ENCODE measurements around the gene CD320.
"Not testable (repeated sequence)": the region's sequence is repeated elsewhere in the genome, so short reads cannot be mapped to it uniquely, and the experiment has no call there.

The CD320 gene

DNA sequence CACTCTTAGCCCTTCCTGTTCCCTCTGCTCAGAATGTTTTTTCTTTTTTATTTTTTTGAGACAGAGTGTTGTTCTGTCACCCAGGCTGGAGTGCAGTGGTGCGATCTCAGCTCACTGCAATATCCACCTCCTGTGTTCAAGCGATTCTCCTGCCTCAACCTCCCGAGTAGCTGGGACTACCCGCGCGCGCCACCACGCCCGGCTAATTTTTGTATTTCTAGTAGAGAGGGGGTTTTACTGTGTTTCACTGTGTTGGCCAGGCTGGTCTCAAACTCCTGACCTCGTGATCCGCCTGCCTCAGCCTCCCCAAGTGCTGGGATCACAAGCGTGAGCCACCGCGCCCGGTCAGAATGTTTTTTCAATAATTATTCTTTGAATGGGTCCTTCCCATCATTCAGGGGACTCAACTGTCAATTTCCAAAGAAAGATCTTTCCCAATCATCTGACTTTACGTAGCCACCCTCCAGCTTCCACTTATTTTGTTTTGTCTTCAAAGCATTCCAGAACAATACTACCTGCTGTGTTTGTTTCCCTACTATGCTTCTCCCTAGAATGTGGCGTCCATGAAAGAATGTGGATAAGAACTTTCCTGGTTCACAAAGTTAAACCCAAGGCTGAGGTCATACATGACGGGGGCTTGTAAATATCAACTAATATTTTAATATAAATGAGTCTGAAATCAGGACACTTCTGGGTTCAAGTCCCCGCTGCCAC lies 11.8 kb upstream of the CD320 start (continued):
- TF ChIP-seq ZNF654 (tag by site-specific recombination; IDR thresholded peaks at IDR 0.05; ENCODE audit: low read depth): no peak

GRCh38 chr19:8318835-8319234 lies 10.7 kb upstream of the CD320 start:
- H3K27ac ChIP-seq (ENCODE audit: extremely low read depth, low read depth, low read length); H3K9me3 ChIP-seq (ENCODE audit: control insufficient read depth, insufficient read depth, low read depth, low read length); H3K4me1 ChIP-seq (ENCODE audit: control insufficient read depth, insufficient read depth, low read length); H3K4me3 ChIP-seq (ENCODE audit: low read depth, low read length): not testable (repeated sequence)
- ChIA-PET CTCF (interaction anchor here (0.6 to 1.1 kb wide), 2 partner anchors 50 to 58 kb away, joined by 4 to 5 read pairs; no protein-coding TSS in a partner anchor), POLR2A (interaction anchor here (0.6 to 0.7 kb wide), 4 partner anchors 81 to 808 kb away, joined by 3 to 13 read pairs (median 4); no protein-coding TSS in a partner anchor)
- H3K36me3 ChIP-seq (ENCODE audit: control insufficient read depth in 2 of 2, insufficient read depth in 1 of 2, low read length in 2 of 2): peaks cover 21 to 54% of the 10 kb centered on the region in 2 experiments
- TF ChIP-seq, protein P1, sequence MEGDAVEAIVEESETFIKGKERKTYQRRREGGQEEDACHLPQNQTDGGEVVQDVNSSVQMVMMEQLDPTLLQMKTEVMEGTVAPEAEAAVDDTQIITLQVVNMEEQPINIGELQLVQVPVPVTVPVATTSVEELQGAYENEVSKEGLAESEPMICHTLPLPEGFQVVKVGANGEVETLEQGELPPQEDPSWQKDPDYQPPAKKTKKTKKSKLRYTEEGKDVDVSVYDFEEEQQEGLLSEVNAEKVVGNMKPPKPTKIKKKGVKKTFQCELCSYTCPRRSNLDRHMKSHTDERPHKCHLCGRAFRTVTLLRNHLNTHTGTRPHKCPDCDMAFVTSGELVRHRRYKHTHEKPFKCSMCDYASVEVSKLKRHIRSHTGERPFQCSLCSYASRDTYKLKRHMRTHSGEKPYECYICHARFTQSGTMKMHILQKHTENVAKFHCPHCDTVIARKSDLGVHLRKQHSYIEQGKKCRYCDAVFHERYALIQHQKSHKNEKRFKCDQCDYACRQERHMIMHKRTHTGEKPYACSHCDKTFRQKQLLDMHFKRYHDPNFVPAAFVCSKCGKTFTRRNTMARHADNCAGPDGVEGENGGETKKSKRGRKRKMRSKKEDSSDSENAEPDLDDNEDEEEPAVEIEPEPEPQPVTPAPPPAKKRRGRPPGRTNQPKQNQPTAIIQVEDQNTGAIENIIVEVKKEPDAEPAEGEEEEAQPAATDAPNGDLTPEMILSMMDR (tag by site-specific recombination; IDR thresholded peaks at IDR 0.05): 0 out of 2 replicates have a peak, but pooled peaks have one; percentile 11
- TF ChIP-seq ZNF654 (tag by site-specific recombination; IDR thresholded peaks at IDR 0.05; ENCODE audit: low read depth) (peak; percentile 27), ZNF341 (tag by site-specific recombination; IDR thresholded peaks at IDR 0.05; ENCODE audit: low read depth) (peak; percentile 62)

GRCh38 chr19:8316351-8317125 lies 8.4 kb upstream of the CD320 start:
- ChIA-PET CTCF (interaction anchor here (0.6 kb wide), 2 partner anchors 82 to 205 kb away, joined by 3 read pairs; no protein-coding TSS in a partner anchor), POLR2A (interaction anchor here (0.6 to 0.9 kb wide), 5 partner anchors 9 to 190 kb away, joined by 3 to 5 read pairs (median 3); no protein-coding TSS in a partner anchor)
- Histone ChIP-seq H3K4me1 (ENCODE audit: control insufficient read depth, insufficient read depth, low read length) (no peaks in the 10 kb centered on the region), H3K27ac (ENCODE audit: extremely low read depth, low read depth, low read length) (no peak overlapping the region), H3K4me3 (ENCODE audit: low read depth, low read length) (no peak overlapping the region), H3K36me3 (ENCODE audit: control insufficient read depth in 2 of 2, insufficient read depth in 1 of 2, low read length in 2 of 2) (peaks cover 24 to 51% of the 10 kb centered on the region in 2 experiments; a peak in 2 of 3 replicates), H3K9me3 (ENCODE audit: control insufficient read depth, insufficient read depth, low read depth, low read length) (no peaks in the 10 kb centered on the region)
- TF ChIP-seq ZSCAN30 (tag by site-specific recombination; IDR thresholded peaks at IDR 0.05) (no peak), ZNF571 (tag by site-specific recombination; IDR thresholded peaks at IDR 0.05) (no peak), RBAK (tag by site-specific recombination; IDR thresholded peaks at IDR 0.05) (no peak), ZNF391 (tag by site-specific recombination; IDR thresholded peaks at IDR 0.05; ENCODE audit: borderline replicate concordance, low read depth) (no peak), MYNN (tag by site-specific recombination; IDR thresholded peaks at IDR 0.05; ENCODE audit: borderline replicate concordance) (no peak), REPIN1 (tag by site-specific recombination; IDR thresholded peaks at IDR 0.05; ENCODE audit: low read depth) (no peak), ZNF157 (tag by site-specific recombination; IDR thresholded peaks at IDR 0.05) (no peak), TRIM28 (IDR thresholded peaks at IDR 0.05; ENCODE audit: borderline replicate concordance, low read length) (no peak), ZNF561 (tag by site-specific recombination; IDR thresholded peaks at IDR 0.05; ENCODE audit: borderline replicate concordance) (no peak)
- TF ChIP-seq, protein P2, sequence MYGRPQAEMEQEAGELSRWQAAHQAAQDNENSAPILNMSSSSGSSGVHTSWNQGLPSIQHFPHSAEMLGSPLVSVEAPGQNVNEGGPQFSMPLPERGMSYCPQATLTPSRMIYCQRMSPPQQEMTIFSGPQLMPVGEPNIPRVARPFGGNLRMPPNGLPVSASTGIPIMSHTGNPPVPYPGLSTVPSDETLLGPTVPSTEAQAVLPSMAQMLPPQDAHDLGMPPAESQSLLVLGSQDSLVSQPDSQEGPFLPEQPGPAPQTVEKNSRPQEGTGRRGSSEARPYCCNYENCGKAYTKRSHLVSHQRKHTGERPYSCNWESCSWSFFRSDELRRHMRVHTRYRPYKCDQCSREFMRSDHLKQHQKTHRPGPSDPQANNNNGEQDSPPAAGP (tag by site-specific recombination; IDR thresholded peaks at IDR 0.05): no peak
- TF ChIP-seq, protein P3, sequence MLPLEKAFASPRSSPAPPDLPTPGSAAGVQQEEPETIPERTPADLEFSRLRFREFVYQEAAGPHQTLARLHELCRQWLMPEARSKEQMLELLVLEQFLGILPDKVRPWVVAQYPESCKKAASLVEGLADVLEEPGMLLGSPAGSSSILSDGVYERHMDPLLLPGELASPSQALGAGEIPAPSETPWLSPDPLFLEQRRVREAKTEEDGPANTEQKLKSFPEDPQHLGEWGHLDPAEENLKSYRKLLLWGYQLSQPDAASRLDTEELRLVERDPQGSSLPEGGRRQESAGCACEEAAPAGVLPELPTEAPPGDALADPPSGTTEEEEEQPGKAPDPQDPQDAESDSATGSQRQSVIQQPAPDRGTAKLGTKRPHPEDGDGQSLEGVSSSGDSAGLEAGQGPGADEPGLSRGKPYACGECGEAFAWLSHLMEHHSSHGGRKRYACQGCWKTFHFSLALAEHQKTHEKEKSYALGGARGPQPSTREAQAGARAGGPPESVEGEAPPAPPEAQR (tag by site-specific recombination; IDR thresholded peaks at IDR 0.05): no peak
- TF ChIP-seq, protein P4, sequence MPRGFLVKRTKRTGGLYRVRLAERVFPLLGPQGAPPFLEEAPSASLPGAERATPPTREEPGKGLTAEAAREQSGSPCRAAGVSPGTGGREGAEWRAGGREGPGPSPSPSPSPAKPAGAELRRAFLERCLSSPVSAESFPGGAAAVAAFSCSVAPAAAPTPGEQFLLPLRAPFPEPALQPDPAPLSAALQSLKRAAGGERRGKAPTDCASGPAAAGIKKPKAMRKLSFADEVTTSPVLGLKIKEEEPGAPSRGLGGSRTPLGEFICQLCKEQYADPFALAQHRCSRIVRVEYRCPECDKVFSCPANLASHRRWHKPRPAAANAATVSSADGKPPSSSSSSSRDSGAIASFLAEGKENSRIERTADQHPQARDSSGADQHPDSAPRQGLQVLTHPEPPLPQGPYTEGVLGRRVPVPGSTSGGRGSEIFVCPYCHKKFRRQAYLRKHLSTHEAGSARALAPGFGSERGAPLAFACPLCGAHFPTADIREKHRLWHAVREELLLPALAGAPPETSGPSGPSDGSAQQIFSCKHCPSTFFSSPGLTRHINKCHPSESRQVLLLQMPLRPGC (tag by site-specific recombination; IDR thresholded peaks at IDR 0.05): no peak

DNA sequence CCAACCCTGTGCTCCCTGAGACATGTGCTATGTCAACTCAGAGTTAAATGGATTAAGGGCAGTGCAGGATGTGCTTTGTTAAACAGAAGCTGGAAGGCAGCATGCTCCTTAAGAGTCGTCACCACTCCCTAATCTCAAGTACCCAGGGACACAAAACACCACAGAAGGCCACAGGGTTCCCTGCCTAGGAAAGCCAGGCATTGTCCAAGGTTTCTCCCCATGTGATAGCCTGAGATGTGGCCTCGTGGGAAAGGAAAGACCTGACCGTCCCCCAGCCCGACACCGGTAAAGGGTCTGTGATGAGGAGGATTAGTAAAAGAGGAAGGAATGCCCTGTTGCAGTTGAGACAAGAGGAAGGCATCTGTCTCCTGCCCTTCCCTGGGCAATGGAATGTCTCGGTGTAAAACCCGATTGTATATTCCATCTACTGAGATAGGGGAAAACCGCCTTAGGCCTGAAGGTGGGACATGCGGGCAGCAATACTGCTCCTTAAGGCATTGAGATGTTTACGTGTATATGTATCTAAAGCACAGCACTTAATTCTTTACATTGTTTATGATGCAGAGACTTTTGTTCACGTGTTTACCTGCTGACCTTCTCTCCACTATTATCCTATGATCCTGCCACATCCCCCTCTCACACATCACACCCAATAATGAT lies 7.0 kb upstream of the CD320 start:
- H3K4me3 ChIP-seq (ENCODE audit: low read depth, low read length); H3K4me1 ChIP-seq (ENCODE audit: control insufficient read depth, insufficient read depth, low read length); H3K9me3 ChIP-seq (ENCODE audit: control insufficient read depth, insufficient read depth, low read depth, low read length); POLR2A ChIA-PET; CTCF ChIA-PET; H3K27ac ChIP-seq (ENCODE audit: extremely low read depth, low read depth, low read length): not testable (repeated sequence)
- peaks cover 27 to 64% of the 10 kb centered on the region in 2 experiments; a peak in 2 of 3 replicates for H3K36me3 ChIP-seq (ENCODE audit: control insufficient read depth in 2 of 2, insufficient read depth in 1 of 2, low read length in 2 of 2)
